Measurements from ENCODE around the gene TMEM250. TPM values are rescaled to one million over a fixed set of nuclear protein-coding genes. Genes with fewer than 3 reads are reported as not detected.

The TMEM250 gene
- total and polyA plus RNA-seq, 9 of the 15 experiments (the other 6 are each of a cell fraction or from before 2014, with no cell fraction given), result 0.32 to 44.6 (median 12.2) TPM

- no peak for TF ChIP-seq IRF1 (CRISPR knock-in tag; IDR thresholded peaks at IDR 0.05; ENCODE audit: borderline replicate concordance)
- TF ChIP-seq NR2C1 (IDR thresholded peaks at IDR 0.05), result no peak
- no peak for TF ChIP-seq NR2C1 (tag; IDR thresholded peaks at IDR 0.05)
- no peak for TF ChIP-seq CBX1 (IDR thresholded peaks at IDR 0.05; ENCODE audit: low read depth)
- 0 out of 2 replicates have a peak, but pooled peaks have one; percentile 21 for TF ChIP-seq POLR2AphosphoS5 (IDR thresholded peaks at IDR 0.05; ENCODE audit: control insufficient read depth, insufficient read depth, low read depth, low read length)
- no peak for TF ChIP-seq SRSF1 (IDR thresholded peaks at IDR 0.05; ENCODE audit: low read depth, low read length)
- peak in 1 of 2 experiments; percentile 33 for TF ChIP-seq E2F6 (IDR thresholded peaks at IDR 0.05; ENCODE audit: borderline replicate concordance in 1 of 2, extremely low read depth in 1 of 2, insufficient read depth in 1 of 2, insufficient read length in 1 of 2, low read depth in 1 of 2, low read length in 1 of 2, poor library complexity in 1 of 2, severe bottlenecking in 1 of 2)
- no peak for TF ChIP-seq ZBTB7A (IDR thresholded peaks at IDR 0.05; ENCODE audit: borderline replicate concordance, control insufficient read depth, low read depth, low read length)
- peak; percentile 59 for TF ChIP-seq TEAD4 (IDR thresholded peaks at IDR 0.05; ENCODE audit: low read length)
- TF ChIP-seq TEAD4 (CRISPR knock-in tag; IDR thresholded peaks at IDR 0.05; ENCODE audit: borderline replicate concordance), result no peak
Observed at GRCh38 chr9:136119883-136120393, 1.3 kb upstream of the TMEM250 start (continued).
